Neural cell (in vitro differentiated cells): Measurements from ENCODE around the gene TFEB. TPM values are rescaled to one million over a fixed set of nuclear protein-coding genes. Genes with fewer than 3 reads are reported as not detected.

ENCODE experiments used
- H2AFZ ChIP-seq: fragments of 200-600, 300-800 bp; sonication (generic), shearing (Covaris generic); 2 replicates; pipeline ENCODE4 v1.6.0; 2014; ENCODE audit warnings: low read depth, mild to moderate bottlenecking, antibody characterized with exemption, low read length, moderate library complexity
- H3F3A ChIP-seq: fragments of 200-600 bp; shearing (Covaris generic); 2 replicates; pipeline ENCODE4 v1.6.1; 2016; ENCODE audit warnings: mild to moderate bottlenecking, moderate library complexity, mixed read lengths, antibody characterized with exemption, low read length; ENCODE audit not compliant: insufficient read depth, poor library complexity, severe bottlenecking
- H3K27ac ChIP-seq: fragments of 200-600, 300-800 bp; sonication (generic), shearing (Covaris generic); 2 replicates; pipeline ENCODE4 v1.5.1; 2014; ENCODE audit warnings: mild to moderate bottlenecking, low read length, moderate library complexity
- H3K27me3 ChIP-seq: fragments of 300-800, 200-600 bp; sonication (generic), shearing (Covaris generic); 2 replicates; pipeline ENCODE4 v1.6.0; 2014; ENCODE audit warnings: mild to moderate bottlenecking, low read depth, low read length, moderate library complexity; ENCODE audit not compliant: insufficient read depth
- H3K36me3 ChIP-seq: fragments of 300-800, 200-600 bp; sonication (generic), shearing (Covaris generic); 2 replicates; pipeline ENCODE4 v1.5.1; 2014; ENCODE audit warnings: mild to moderate bottlenecking, antibody characterized with exemption, low read length, moderate library complexity; ENCODE audit not compliant: insufficient read depth
- H3K4me2 ChIP-seq: fragments of 300-800, 200-600 bp; sonication (generic), shearing (Covaris generic); 2 replicates; pipeline ENCODE4 v1.6.0; 2014; ENCODE audit warnings: mild to moderate bottlenecking, low read length
- H3K4me3 ChIP-seq: fragments of 300-800, 200-600 bp; sonication (generic), shearing (Covaris generic); 2 replicates; pipeline ENCODE4 v1.5.1; 2014; ENCODE audit warnings: mild to moderate bottlenecking, low read length, moderate library complexity
- H3K79me2 ChIP-seq: fragments of 200-600 bp; shearing (Covaris generic); replicated peaks from 2 replicates; pipeline ENCODE4 v1.6.0; 2014; ENCODE audit warnings: mild to moderate bottlenecking, low read length, moderate library complexity; ENCODE audit not compliant: insufficient read depth
- H3K9ac ChIP-seq: fragments of 300-800, 200-600 bp; sonication (generic), shearing (Covaris generic); 2 replicates; pipeline ENCODE4 v1.6.1; 2016; ENCODE audit warnings: mild to moderate bottlenecking, low read length, mixed read lengths
- H3K9me2 ChIP-seq: fragments of 200-600 bp; shearing (Covaris generic); 2 replicates; pipeline ENCODE4 v1.6.1; 2016; ENCODE audit warnings: mild to moderate bottlenecking, low read length, mixed read lengths; ENCODE audit not compliant: insufficient read depth
- H3K9me3 ChIP-seq: fragments of 200-600, 300-800 bp; sonication (generic), shearing (Covaris generic); 2 replicates; pipeline ENCODE4 v1.6.1; 2016; ENCODE audit warnings: mild to moderate bottlenecking, mixed run types, low read length, moderate library complexity, mixed read lengths
- H4K20me1 ChIP-seq: fragments of 200-600 bp; shearing (Covaris generic); 2 replicates; pipeline ENCODE4 v1.6.1; 2016; ENCODE audit warnings: mild to moderate bottlenecking, mixed run types; ENCODE audit not compliant: insufficient read depth
- EP300 ChIP-seq: fragments of 450-650 bp; conservative IDR thresholded peaks from 2 replicates; pipeline ENCODE4 v1.6.1; 2014; ENCODE audit warnings: antibody characterized with exemption, mild to moderate bottlenecking, moderate library complexity; ENCODE audit not compliant: poor library complexity, severe bottlenecking
- EZH2 ChIP-seq: fragments of 200-600, 300-800 bp; shearing (Covaris generic), sonication (generic); IDR thresholded peaks from 2 replicates; pipeline ENCODE4 v1.6.1; 2014; ENCODE audit warnings: antibody characterized with exemption, low read length, borderline replicate concordance, mild to moderate bottlenecking; ENCODE audit not compliant: insufficient read depth, poor library complexity, severe bottlenecking
- MXI1 ChIP-seq: fragments of 450-650 bp; conservative IDR thresholded peaks from 2 replicates; pipeline ENCODE4 v1.6.1; 2014; ENCODE audit warnings: antibody characterized with exemption, mild to moderate bottlenecking; ENCODE audit not compliant: poor library complexity, severe bottlenecking
- POLR2AphosphoS5 ChIP-seq: IDR thresholded peaks from 2 replicates; pipeline ENCODE4 v1.6.1; 2012
- RAD21 ChIP-seq: fragments of 450-650 bp; conservative IDR thresholded peaks from 2 replicates; pipeline ENCODE4 v1.6.1; 2014; ENCODE audit warnings: antibody characterized with exemption, mild to moderate bottlenecking, moderate library complexity
- REST ChIP-seq: IDR thresholded peaks from 2 replicates; pipeline ENCODE4 v1.6.1; 2012; ENCODE audit warnings: borderline replicate concordance
- SMC3 ChIP-seq: fragments of 450-650 bp; conservative IDR thresholded peaks from 2 replicates; pipeline ENCODE4 v1.6.1; 2014; ENCODE audit warnings: antibody characterized with exemption, mild to moderate bottlenecking, moderate library complexity; ENCODE audit not compliant: poor library complexity
- TAF1 ChIP-seq: IDR thresholded peaks from 2 replicates; pipeline ENCODE4 v1.6.1; 2012; ENCODE audit warnings: low read depth
- polyA plus RNA-seq: library from polyadenylated mRNA; depleted of rRNA; stranded (reverse); fragments of >200 nt; gene quantifications from 2 replicates; pipeline ENCODE4 v1.2.3, GENCODE V29; 2014
- TF ChIP-seq, protein P1 (sequence below): fragments of 450-650 bp; IDR thresholded peaks from 2 replicates; pipeline ENCODE4 v1.5.1; 2014; ENCODE audit warnings: antibody characterized with exemption, mild to moderate bottlenecking, moderate library complexity; ENCODE audit not compliant: poor library complexity, severe bottlenecking

TFEB gene
- polyA plus RNA-seq, 1 donor from 2014 or later = 0.24 TPM

GRCh38 chr6:41709375-41709774 is 26.0 kb downstream of the TFEB start:
- Histone ChIP-seq H2AFZ (no peak overlapping the region), H4K20me1 (no peaks in the 10 kb centered on the region), H3K4me2 (no peak overlapping the region), H3K36me3 (no peaks in the 10 kb centered on the region), H3F3A (no peaks in the 10 kb centered on the region), H3K4me3 (no peak overlapping the region), H3K9me3 (no peaks in the 10 kb centered on the region), H3K79me2 (no peaks in the 10 kb centered on the region), H3K9me2 (no peaks in the 10 kb centered on the region), H3K27me3 (no peaks in the 10 kb centered on the region), H3K27ac (no peak overlapping the region), H3K9ac (no peak overlapping the region)
- no peak for TF ChIP-seq REST
- no peak for TF ChIP-seq POLR2AphosphoS5
- TF ChIP-seq TAF1 = no peak
- no peak for TF ChIP-seq RAD21
- no peak for TF ChIP-seq SMC3
- TF ChIP-seq MXI1 = no peak
- no peak for TF ChIP-seq EP300
- TF ChIP-seq EZH2 = no peak
- TF ChIP-seq, protein P1, sequence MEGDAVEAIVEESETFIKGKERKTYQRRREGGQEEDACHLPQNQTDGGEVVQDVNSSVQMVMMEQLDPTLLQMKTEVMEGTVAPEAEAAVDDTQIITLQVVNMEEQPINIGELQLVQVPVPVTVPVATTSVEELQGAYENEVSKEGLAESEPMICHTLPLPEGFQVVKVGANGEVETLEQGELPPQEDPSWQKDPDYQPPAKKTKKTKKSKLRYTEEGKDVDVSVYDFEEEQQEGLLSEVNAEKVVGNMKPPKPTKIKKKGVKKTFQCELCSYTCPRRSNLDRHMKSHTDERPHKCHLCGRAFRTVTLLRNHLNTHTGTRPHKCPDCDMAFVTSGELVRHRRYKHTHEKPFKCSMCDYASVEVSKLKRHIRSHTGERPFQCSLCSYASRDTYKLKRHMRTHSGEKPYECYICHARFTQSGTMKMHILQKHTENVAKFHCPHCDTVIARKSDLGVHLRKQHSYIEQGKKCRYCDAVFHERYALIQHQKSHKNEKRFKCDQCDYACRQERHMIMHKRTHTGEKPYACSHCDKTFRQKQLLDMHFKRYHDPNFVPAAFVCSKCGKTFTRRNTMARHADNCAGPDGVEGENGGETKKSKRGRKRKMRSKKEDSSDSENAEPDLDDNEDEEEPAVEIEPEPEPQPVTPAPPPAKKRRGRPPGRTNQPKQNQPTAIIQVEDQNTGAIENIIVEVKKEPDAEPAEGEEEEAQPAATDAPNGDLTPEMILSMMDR = no peak

GRCh38 chr6:41708856-41709255 is 26.6 kb downstream of the TFEB start:
- Histone ChIP-seq H3K79me2 (no peaks in the 10 kb centered on the region), H3K27ac (no peak overlapping the region), H3K9ac (no peak overlapping the region), H3K9me2 (no peaks in the 10 kb centered on the region), H2AFZ (no peak overlapping the region), H3K4me3 (no peak overlapping the region), H4K20me1 (no peaks in the 10 kb centered on the region), H3K36me3 (no peaks in the 10 kb centered on the region), H3F3A (no peaks in the 10 kb centered on the region), H3K27me3 (no peaks in the 10 kb centered on the region), H3K9me3 (no peaks in the 10 kb centered on the region), H3K4me2 (no peak overlapping the region)
- no peak for TF ChIP-seq MXI1
- TF ChIP-seq SMC3 = no peak
- TF ChIP-seq POLR2AphosphoS5 = no peak
- no peak for TF ChIP-seq EZH2
- TF ChIP-seq RAD21 = no peak
- no peak for TF ChIP-seq TAF1
